Occipital lobe (tissue), 3 donors: ENCODE results near the gene HLA-DQB2. TPM values are rescaled to one million over a fixed set of nuclear protein-coding genes. Genes with fewer than 3 reads are reported as not detected.
"Not testable (repeated sequence)": the region's sequence is repeated elsewhere in the genome, so short reads cannot be mapped to it uniquely, and the experiment has no call there.

Experiments
- DNase-seq: peaks from one replicate; lab custom pipeline; 2025; lab: John Stamatoyannopoulos, UW
- small RNA-seq: library from RNA; depleted of rRNA; stranded (forward); fragments of <200 nt; gene quantifications from one replicate; pipeline ENCODE3, GENCODE V24; 2014
- total RNA-seq: library from RNA; depleted of rRNA; stranded (reverse); fragments of >200 nt; gene quantifications from one replicate; pipeline ENCODE4 v1.2.3, GENCODE V29; 2014

HLA-DQB2 gene
- total RNA-seq, 1 donor from 2014 or later, result not detected

- not testable (repeated sequence) for DNase-seq
These were observed 17.7 kb downstream of the HLA-DQB2 start for GRCh38 chr6:32745649-32746048.

GRCh38 chr6:32744776-32745175 lies 18.6 kb downstream of the HLA-DQB2 start:
- no peak for DNase-seq

- DNase-seq, result no peak
These were observed 21.0 kb downstream of the HLA-DQB2 start for GRCh38 chr6:32742374-32742773.

- DNase-seq, result no peak
These were observed 22.0 kb downstream of the HLA-DQB2 start, which contains the start of gene HLA-DQA2 for GRCh38 chr6:32741031-32741960. TSS of gene HLA-DQA2 (plus strand) at chr6:32741391. CDS start at chr6:32741444, 53 bp downstream.

GRCh38 chr6:32738126-32738525 lies 25.2 kb downstream of the HLA-DQB2 start:
- no peak for DNase-seq

- no peak for DNase-seq
These were observed 44.5 kb downstream of the HLA-DQB2 start for GRCh38 chr6:32718879-32719278.

GRCh38 chr6:32716396-32716795 lies 46.9 kb downstream of the HLA-DQB2 start:
- DNase-seq, result no peak

- DNase-seq, result no peak
These were observed 50.1 kb downstream of the HLA-DQB2 start for GRCh38 chr6:32713241-32713640.

GRCh38 chr6:32709625-32710024 lies 53.7 kb downstream of the HLA-DQB2 start:
- DNase-seq, result no peak

Small RNAs within 50 kb of the gene (small RNA-seq; reads per million reads assigned to genes)
- not detected for gene MIR3135B

Other genes starting within 250 kb of the HLA-DQB2 start
- gene HLA-DRB5, start 233.2 kb downstream of the HLA-DQB2 start, total RNA-seq, result not detected
- 0.16 TPM for gene HLA-DRB1, start 173.7 kb downstream of the HLA-DQB2 start, total RNA-seq
- 0.16 TPM for gene HLA-DQA1, start 126.1 kb downstream of the HLA-DQB2 start, total RNA-seq
- gene HLA-DQB1, start 96.9 kb downstream of the HLA-DQB2 start, total RNA-seq, result 0.16 TPM
- gene HLA-DQA2, start 22.1 kb downstream of the HLA-DQB2 start, total RNA-seq, result 0.16 TPM
- not detected for gene HLA-DOB, start 53.5 kb upstream of the HLA-DQB2 start, total RNA-seq
- gene TAP2, start 75.2 kb upstream of the HLA-DQB2 start, total RNA-seq, result 3.9 TPM
- 5.3 TPM for gene PSMB8, start 80.5 kb upstream of the HLA-DQB2 start, total RNA-seq
- 7.5 TPM for gene TAP1, start 90.2 kb upstream of the HLA-DQB2 start, total RNA-seq
- gene PSMB9, start 90.7 kb upstream of the HLA-DQB2 start, total RNA-seq, result 5.8 TPM
- gene HLA-DMB, start 177.5 kb upstream of the HLA-DQB2 start, total RNA-seq, result 2.0 TPM
- 0.94 TPM for gene HLA-DMA, start 189.6 kb upstream of the HLA-DQB2 start, total RNA-seq
- 66.6 TPM for gene BRD2, start 205.1 kb upstream of the HLA-DQB2 start, total RNA-seq
- gene HLA-DOA, start 246.1 kb upstream of the HLA-DQB2 start, total RNA-seq, result 0.16 TPM